Measurements from ENCODE around the gene LRRC25. TPM values are rescaled to one million over a fixed set of nuclear protein-coding genes. Genes with fewer than 3 reads are reported as not detected.

LRRC25 gene
- total RNA-seq, 2 donors from 2014 or later = 4.4 TPM; not detected in 1

GRCh38 chr19:18379803-18380747 is 17.3 kb downstream of the LRRC25 start:
- Histone ChIP-seq H3K27ac (peak overlapping the region; percentile 90 to 97 (median 93)), H3K36me3 (replicated peaks in 1 of 2; ENCODE audit: insufficient read depth in 1 of 2, low read depth in 2 of 2) (no peaks in the 10 kb centered on the region), H3K4me1 (peaks cover 78% of the 10 kb centered on the region), H3K27me3 (no peaks in the 10 kb centered on the region), H3K9me3 (no peaks in the 10 kb centered on the region), H3K4me3 (no peak overlapping the region)
- DNase-seq (peak; percentile 96 to 98 (median 98)), ATAC-seq (peak; percentile 88)
- TF ChIP-seq CTCF (IDR thresholded peaks at IDR 0.05) = peak in 2 of 7 experiments; percentile 5 to 9
- TF ChIP-seq POLR2A (IDR thresholded peaks at IDR 0.05) = peak in 2 of 3 donors; percentile 13 to 15
- WGBS, 2 donors = 26 to 27% methylated on average over 21 to 22 of the region's 22 CpGs
- intact Hi-C loops (cut with DNase I) = no loop called here

DNA sequence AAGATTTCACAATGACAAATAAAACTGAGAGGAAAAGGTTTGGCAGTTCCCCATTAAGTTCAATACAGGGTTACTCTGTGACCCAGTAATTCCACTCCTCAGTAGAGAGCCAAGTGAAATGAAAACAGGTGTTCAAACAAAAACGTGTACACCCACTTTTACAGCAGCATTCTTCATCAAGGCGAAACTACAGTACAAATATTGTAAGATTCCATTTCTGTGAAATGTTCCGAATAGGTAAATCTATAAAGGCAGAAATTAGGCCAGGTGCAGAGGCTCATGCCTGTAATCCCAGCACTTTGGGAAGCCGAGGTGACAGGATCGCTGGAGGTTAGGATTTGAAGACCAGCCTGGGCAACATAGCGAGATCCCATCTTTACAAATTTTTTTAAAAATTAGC is 20.4 kb downstream of the LRRC25 start:
- no peaks in the 10 kb centered on the region for H3K36me3 ChIP-seq (replicated peaks in 1 of 2; ENCODE audit: insufficient read depth in 1 of 2, low read depth in 2 of 2)
- H3K9me3 ChIP-seq = no peaks in the 10 kb centered on the region
- no peaks in the 10 kb centered on the region for H3K27me3 ChIP-seq
- no peak overlapping the region for H3K4me3 ChIP-seq
- WGBS, 2 donors = 14 to 19% methylated on average over 6 of the region's 6 CpGs
- intact Hi-C loops (cut with DNase I) = no loop called here
- peak overlapping the region; percentile 73 to 97 (median 93) for H3K27ac ChIP-seq
- H3K4me1 ChIP-seq = peaks cover 80% of the 10 kb centered on the region
- DNase-seq = peak; percentile 61 to 80 (median 65)
- TF ChIP-seq POLR2A (IDR thresholded peaks at IDR 0.05) = peak in 2 of 3 donors; percentile 27 to 43
- TF ChIP-seq CTCF (IDR thresholded peaks at IDR 0.05) = no peak
- ATAC-seq = peak; percentile 71

DNA sequence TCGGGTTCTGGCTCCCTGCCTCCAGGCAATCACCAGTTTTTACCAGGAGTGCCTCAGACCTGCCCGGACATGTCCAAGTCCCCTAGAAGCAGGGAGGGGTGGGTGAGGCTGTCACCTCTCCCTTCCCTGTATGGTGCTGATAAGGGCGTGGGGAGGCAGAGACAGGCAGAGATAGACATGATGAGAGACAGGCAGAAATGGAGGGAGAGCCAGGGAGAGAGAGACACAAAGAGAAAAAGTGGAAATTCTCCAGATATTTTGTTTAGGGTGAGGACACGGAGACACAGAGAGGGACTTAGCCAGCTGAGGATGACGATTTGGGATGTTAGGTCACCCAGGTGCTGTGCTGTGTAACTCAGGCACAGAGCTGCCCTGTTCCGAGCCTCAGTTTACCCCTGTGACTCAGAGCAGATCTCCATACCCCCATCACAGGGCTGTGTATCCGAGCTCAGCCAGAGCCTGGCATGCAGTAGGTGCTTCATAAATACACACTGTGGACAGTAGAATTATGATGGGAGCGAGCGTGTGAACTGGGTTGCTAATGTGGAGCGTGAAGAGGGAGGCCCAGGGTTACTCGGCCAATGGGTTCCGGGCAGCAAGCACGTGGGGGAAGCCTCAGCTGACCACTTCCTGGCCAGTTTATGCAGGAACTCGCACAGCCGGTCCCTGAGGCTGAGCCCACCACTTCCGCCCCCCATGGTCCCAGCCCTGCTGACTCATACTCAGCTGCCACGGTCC is 23.4 kb downstream of the LRRC25 start:
- Histone ChIP-seq H3K9me3 (no peaks in the 10 kb centered on the region), H3K4me1 (peaks cover 59% of the 10 kb centered on the region), H3K4me3 (no peak overlapping the region), H3K27me3 (no peaks in the 10 kb centered on the region), H3K36me3 (replicated peaks in 1 of 2; ENCODE audit: insufficient read depth in 1 of 2, low read depth in 2 of 2) (no peaks in the 10 kb centered on the region), H3K27ac (peak overlapping the region; percentile 90 to 97 (median 96))
- WGBS, 2 donors = 24 to 30% methylated on average over 8 to 17 of the region's 17 CpGs
- intact Hi-C loops (cut with DNase I) = no loop called here
- ATAC-seq = peak; percentile 74
- DNase-seq = peak; percentile 81 to 96 (median 90)
- TF ChIP-seq CTCF (IDR thresholded peaks at IDR 0.05) (no peak), POLR2A (IDR thresholded peaks at IDR 0.05) (no peak)

DNA sequence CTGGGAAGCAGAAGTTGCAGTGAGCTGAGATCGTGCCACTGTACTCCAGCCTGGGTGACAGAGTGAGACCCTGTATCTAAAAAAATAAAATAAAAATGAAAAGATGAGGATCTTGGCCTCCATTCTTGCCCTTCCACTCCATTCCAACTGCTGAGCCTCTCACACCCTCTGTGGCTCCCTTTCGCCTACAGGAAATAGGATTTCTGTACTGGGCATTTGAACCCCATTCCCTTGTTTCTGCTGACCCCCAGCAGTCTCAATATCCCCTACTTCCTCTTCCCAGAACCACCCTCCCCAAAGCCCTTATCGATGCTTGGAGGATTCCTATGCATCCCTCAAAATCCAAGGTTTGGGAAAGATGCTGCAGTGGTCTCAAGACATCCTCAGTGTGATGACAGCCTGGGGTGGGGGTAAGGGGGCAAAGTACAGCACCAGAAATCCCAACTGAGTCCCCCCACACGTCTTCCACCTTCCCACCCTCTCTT is 24.0 kb downstream of the LRRC25 start:
- ATAC-seq = no peak
- TF ChIP-seq CTCF (IDR thresholded peaks at IDR 0.05) (no peak), POLR2A (IDR thresholded peaks at IDR 0.05) (no peak)
- Histone ChIP-seq H3K4me3 (no peak overlapping the region), H3K9me3 (no peaks in the 10 kb centered on the region), H3K36me3 (replicated peaks in 1 of 2; ENCODE audit: insufficient read depth in 1 of 2, low read depth in 2 of 2) (no peaks in the 10 kb centered on the region), H3K27me3 (no peaks in the 10 kb centered on the region), H3K4me1 (peaks cover 59% of the 10 kb centered on the region), H3K27ac (peak overlapping the region; percentile 90 to 97 (median 96))
- no peak for DNase-seq
- intact Hi-C loops (cut with DNase I) = no loop called here
- 53 to 60% methylated on average over 4 of the region's 4 CpGs for WGBS, 2 donors

Data from body of pancreas (tissue), 4 donors.